ENCODE data around the gene TPGS2.

The TPGS2 gene

DNA sequence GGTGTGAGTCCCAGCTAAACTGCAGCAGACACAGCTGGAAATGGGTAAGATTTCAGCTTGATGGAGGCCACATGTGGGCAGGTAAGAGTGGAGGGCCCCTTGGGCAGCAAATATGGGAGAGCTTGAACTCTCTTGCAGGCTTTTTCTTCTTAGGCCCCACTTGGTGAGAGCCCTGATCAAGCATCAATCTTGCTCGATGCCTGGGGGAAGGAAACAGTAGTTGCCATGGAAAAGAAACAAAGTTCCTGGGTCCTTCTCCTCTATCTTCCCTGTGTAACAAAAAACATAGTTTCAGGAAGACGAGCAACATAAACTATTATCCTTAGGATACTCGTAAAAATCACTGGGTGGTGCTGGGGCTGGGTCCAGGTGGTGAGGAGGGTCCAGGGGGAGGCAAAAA is 43.0 kb upstream of the TPGS2 start:
- Histone ChIP-seq H3K4me1 (ENCODE audit: low read length) (no peaks in the 10 kb centered on the region), H3K9me3 (replicated peaks; ENCODE audit: insufficient read depth, low read length) (no peaks in the 10 kb centered on the region), H3K79me2 (ENCODE audit: low read length) (no peaks in the 10 kb centered on the region), H2AFZ (ENCODE audit: low read length) (no peak overlapping the region), H3K4me2 (ENCODE audit: low read depth, low read length) (no peak overlapping the region), H4K20me1 (ENCODE audit: insufficient read depth, low read length) (no peaks in the 10 kb centered on the region), H3K27me3 (replicated peaks; ENCODE audit: insufficient read depth, low read length) (no peaks in the 10 kb centered on the region), H3K4me3 (ENCODE audit: low read length) (no peak overlapping the region), H3K9me2 (replicated peaks; ENCODE audit: insufficient read depth, low read length) (no peaks in the 10 kb centered on the region), H3K36me3 (replicated peaks; ENCODE audit: insufficient read depth, low read length) (no peaks in the 10 kb centered on the region), H3F3A (ENCODE audit: insufficient read depth, low read length) (no peaks in the 10 kb centered on the region), H3K9ac (ENCODE audit: low read length) (no peak overlapping the region), H3K27ac (ENCODE audit: low read length) (no peak overlapping the region)
- TF ChIP-seq, protein P1, sequence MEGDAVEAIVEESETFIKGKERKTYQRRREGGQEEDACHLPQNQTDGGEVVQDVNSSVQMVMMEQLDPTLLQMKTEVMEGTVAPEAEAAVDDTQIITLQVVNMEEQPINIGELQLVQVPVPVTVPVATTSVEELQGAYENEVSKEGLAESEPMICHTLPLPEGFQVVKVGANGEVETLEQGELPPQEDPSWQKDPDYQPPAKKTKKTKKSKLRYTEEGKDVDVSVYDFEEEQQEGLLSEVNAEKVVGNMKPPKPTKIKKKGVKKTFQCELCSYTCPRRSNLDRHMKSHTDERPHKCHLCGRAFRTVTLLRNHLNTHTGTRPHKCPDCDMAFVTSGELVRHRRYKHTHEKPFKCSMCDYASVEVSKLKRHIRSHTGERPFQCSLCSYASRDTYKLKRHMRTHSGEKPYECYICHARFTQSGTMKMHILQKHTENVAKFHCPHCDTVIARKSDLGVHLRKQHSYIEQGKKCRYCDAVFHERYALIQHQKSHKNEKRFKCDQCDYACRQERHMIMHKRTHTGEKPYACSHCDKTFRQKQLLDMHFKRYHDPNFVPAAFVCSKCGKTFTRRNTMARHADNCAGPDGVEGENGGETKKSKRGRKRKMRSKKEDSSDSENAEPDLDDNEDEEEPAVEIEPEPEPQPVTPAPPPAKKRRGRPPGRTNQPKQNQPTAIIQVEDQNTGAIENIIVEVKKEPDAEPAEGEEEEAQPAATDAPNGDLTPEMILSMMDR (IDR thresholded peaks at IDR 0.05; ENCODE audit: low read length), result no peak
- no peak for DNase-seq

DNA sequence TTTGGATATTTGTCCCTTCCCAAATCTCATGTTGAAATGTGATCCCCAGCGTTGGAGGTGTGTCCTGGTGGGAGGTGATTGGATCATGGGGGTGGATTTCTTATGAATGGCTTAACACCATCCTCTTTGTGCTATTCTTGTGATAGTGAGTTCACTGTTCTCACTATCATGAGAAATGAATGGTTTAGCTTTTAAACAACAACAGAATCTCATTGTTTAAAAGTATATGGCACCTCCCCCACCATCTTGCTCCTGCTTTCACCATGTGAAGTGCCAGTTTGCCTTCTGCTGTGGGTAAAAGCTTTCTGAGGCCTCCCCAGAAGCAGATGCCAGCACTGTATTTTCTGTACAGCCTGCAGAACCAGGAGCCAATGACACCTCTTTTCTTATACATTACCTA is 38.3 kb upstream of the TPGS2 start:
- Histone ChIP-seq H3K4me2 (ENCODE audit: low read depth, low read length) (no peak overlapping the region), H3K4me3 (ENCODE audit: low read length) (no peak overlapping the region), H3K79me2 (ENCODE audit: low read length) (no peaks in the 10 kb centered on the region), H3F3A (ENCODE audit: insufficient read depth, low read length) (no peaks in the 10 kb centered on the region), H3K27ac (ENCODE audit: low read length) (no peak overlapping the region), H3K9ac (ENCODE audit: low read length) (no peak overlapping the region), H3K9me2 (replicated peaks; ENCODE audit: insufficient read depth, low read length) (no peaks in the 10 kb centered on the region), H4K20me1 (ENCODE audit: insufficient read depth, low read length) (no peaks in the 10 kb centered on the region), H3K4me1 (ENCODE audit: low read length) (no peaks in the 10 kb centered on the region), H3K36me3 (replicated peaks; ENCODE audit: insufficient read depth, low read length) (no peaks in the 10 kb centered on the region), H2AFZ (ENCODE audit: low read length) (no peak overlapping the region), H3K9me3 (replicated peaks; ENCODE audit: insufficient read depth, low read length) (no peaks in the 10 kb centered on the region), H3K27me3 (replicated peaks; ENCODE audit: insufficient read depth, low read length) (no peaks in the 10 kb centered on the region)
- TF ChIP-seq, protein P1 (IDR thresholded peaks at IDR 0.05; ENCODE audit: low read length), result no peak
- TF ChIP-seq EZH2 (optimal IDR thresholded peaks at IDR 0.05; ENCODE audit: low read depth, low read length) (no peak), EZH2phosphoT487 (IDR thresholded peaks at IDR 0.05; ENCODE audit: low read length) (no peak)
- no peak for DNase-seq

DNA sequence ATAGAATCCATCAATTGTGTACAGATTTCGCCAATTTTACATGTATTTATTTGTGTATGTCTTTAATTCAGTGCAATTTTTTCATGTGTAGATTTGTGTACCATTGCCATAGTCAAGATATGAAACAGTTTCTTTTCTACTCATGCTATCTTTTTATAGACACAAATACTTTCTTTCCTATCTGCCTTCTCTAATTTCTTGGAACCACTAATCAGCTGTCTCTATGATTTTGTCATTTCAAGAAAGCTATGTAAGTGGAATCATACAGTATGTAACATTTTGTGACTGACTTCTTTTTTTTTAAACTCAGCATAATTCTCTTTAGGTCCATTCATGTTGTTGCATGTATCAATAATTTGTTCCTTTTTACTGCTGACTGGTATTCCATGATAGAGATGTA is 33.4 kb upstream of the TPGS2 start:
- Histone ChIP-seq H3K9me2 (replicated peaks; ENCODE audit: insufficient read depth, low read length) (no peaks in the 10 kb centered on the region), H3K9me3 (replicated peaks; ENCODE audit: insufficient read depth, low read length) (no peaks in the 10 kb centered on the region), H3K9ac (ENCODE audit: low read length) (no peak overlapping the region), H3K36me3 (replicated peaks; ENCODE audit: insufficient read depth, low read length) (no peaks in the 10 kb centered on the region), H3K27ac (ENCODE audit: low read length) (no peak overlapping the region), H3K4me2 (ENCODE audit: low read depth, low read length) (no peak overlapping the region), H3K27me3 (replicated peaks; ENCODE audit: insufficient read depth, low read length) (no peaks in the 10 kb centered on the region), H3F3A (ENCODE audit: insufficient read depth, low read length) (no peaks in the 10 kb centered on the region), H3K79me2 (ENCODE audit: low read length) (no peaks in the 10 kb centered on the region), H2AFZ (ENCODE audit: low read length) (no peak overlapping the region), H3K4me1 (ENCODE audit: low read length) (no peaks in the 10 kb centered on the region), H4K20me1 (ENCODE audit: insufficient read depth, low read length) (no peaks in the 10 kb centered on the region), H3K4me3 (ENCODE audit: low read length) (no peak overlapping the region)
- no peak for DNase-seq
- TF ChIP-seq EZH2 (optimal IDR thresholded peaks at IDR 0.05; ENCODE audit: low read depth, low read length) (no peak), EZH2phosphoT487 (IDR thresholded peaks at IDR 0.05; ENCODE audit: low read length) (no peak)
- TF ChIP-seq, protein P1 (IDR thresholded peaks at IDR 0.05; ENCODE audit: low read length), result no peak

DNA sequence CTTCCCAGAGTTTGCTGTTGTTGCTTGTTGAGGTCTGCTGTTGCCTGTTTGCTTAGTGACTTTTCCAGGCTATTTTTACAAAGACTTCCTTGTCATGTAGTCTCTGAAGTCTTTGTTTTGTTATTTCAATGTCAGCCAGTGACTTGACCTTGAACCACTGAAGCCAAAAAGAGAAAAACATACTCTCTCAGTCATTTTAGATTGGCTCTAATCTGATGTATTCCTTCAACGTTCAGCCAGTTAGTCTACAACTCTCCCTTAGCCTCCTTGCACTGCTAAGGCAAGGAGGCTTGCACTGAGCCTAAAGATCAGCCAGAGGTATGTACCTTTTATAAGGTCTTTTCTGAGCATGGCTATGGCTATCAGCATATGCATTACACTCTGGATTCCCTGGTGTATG is 28.0 kb upstream of the TPGS2 start:
- no peaks in the 10 kb centered on the region for H4K20me1 ChIP-seq (ENCODE audit: insufficient read depth, low read length)
- H3F3A ChIP-seq (ENCODE audit: insufficient read depth, low read length), result no peaks in the 10 kb centered on the region
- H2AFZ ChIP-seq (ENCODE audit: low read length), result no peak overlapping the region
- no peaks in the 10 kb centered on the region for H3K27me3 ChIP-seq (replicated peaks; ENCODE audit: insufficient read depth, low read length)
- no peaks in the 10 kb centered on the region for H3K79me2 ChIP-seq (ENCODE audit: low read length)
- H3K9ac ChIP-seq (ENCODE audit: low read length), result no peak overlapping the region
- no peak for TF ChIP-seq EZH2phosphoT487 (IDR thresholded peaks at IDR 0.05; ENCODE audit: low read length)
- TF ChIP-seq EZH2 (optimal IDR thresholded peaks at IDR 0.05; ENCODE audit: low read depth, low read length), result no peak
- TF ChIP-seq, protein P1 (IDR thresholded peaks at IDR 0.05; ENCODE audit: low read length), result no peak
- DNase-seq, result no peak
- H3K27ac ChIP-seq (ENCODE audit: low read length), result no peak overlapping the region
- no peaks in the 10 kb centered on the region for H3K9me2 ChIP-seq (replicated peaks; ENCODE audit: insufficient read depth, low read length)
- H3K36me3 ChIP-seq (replicated peaks; ENCODE audit: insufficient read depth, low read length), result no peaks in the 10 kb centered on the region
- H3K4me2 ChIP-seq (ENCODE audit: low read depth, low read length), result no peak overlapping the region
- no peaks in the 10 kb centered on the region for H3K4me1 ChIP-seq (ENCODE audit: low read length)
- H3K4me3 ChIP-seq (ENCODE audit: low read length), result no peak overlapping the region
- no peaks in the 10 kb centered on the region for H3K9me3 ChIP-seq (replicated peaks; ENCODE audit: insufficient read depth, low read length)
